ENCODE data around the gene SHANK2. TPM values are rescaled to one million over a fixed set of nuclear protein-coding genes. Genes with fewer than 3 reads are reported as not detected.

SHANK2 gene
- total and polyA plus RNA-seq, 2 of the 4 experiments (the other 2 are of a cell fraction) = 1.6 to 2.2 TPM

DNA sequence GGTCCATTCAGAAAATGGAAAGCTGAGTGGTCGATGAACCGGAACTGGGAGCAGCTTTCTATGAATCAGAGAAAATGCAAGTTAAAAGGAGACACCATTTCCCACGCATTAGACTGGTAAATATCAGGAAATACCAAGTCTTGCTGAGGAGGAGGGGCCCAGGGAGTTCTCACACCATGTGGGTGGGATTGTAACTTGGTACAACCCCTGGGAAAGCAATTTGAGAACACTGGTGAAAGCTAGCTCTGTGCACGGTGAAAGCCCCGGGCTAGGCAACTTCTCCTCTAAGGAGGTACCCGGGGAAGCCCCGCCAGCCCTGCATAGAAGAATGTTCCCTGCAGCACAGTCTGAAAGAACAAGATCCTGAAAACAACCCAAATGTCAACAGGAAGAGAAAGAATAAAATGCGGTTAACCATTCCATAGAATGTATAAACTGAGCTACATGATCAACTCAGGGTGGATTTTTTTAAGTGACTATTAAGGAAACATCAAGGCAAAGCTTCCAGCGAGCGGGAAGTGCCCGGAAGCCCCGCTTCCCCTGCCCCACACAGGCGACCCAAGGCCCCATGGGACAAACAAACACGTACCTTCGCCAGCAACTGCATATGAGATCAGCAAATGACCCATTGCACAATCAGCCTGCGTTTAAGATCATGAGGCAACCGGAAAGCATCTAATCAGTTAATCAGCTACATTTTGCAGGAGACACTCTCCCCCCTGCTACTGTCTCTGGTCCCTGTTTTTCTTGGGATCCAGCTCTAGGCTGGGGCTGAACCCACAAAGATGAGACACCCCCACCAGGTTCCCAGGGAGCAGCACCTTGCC lies 11.3 kb downstream of the SHANK2 start:
- ATAC-seq (ENCODE audit: low read depth) = peak; percentile 92
- Histone ChIP-seq H4K5ac (ENCODE audit: low read depth, low read length) (peak overlapping the region; percentile 54), H3K4me2 (ENCODE audit: low read depth, low read length) (peak overlapping the region; percentile 69), H2BK120ac (ENCODE audit: low read depth, low read length) (peak overlapping the region; percentile 87), H3K79me1 (ENCODE audit: low read depth in 1 of 2, low read length in 2 of 2) (no peaks in the 10 kb centered on the region; a peak in 1 of 4 replicates), H2BK20ac (ENCODE audit: low read depth, low read length) (peak overlapping the region; percentile 74), H3K4me3 (ENCODE audit: insufficient read depth, low read depth, low read length) (peak overlapping the region; percentile 4; the same call in 1 of the 2 replicates), H2BK15ac (ENCODE audit: low read depth, low read length) (peak overlapping the region; percentile 66; the same call in 2 of the 3 replicates), H2AFZ (replicated peaks; ENCODE audit: low read length, poor library complexity) (peak overlapping the region; percentile 83), H4K8ac (ENCODE audit: low read depth in 2 of 2, low read length in 2 of 2) (peak overlapping the region; percentile 34 to 60; a peak in 3 of 4 replicates), H3K18ac (ENCODE audit: low read depth, low read length) (peak overlapping the region; percentile 78), H3K23ac (ENCODE audit: low read depth, low read length) (peak overlapping the region; percentile 68; the same call in 1 of the 2 replicates), H3K27me3 (ENCODE audit: control insufficient read depth, insufficient read depth, low read length) (no peaks in the 10 kb centered on the region), H3K9me1 (ENCODE audit: insufficient read depth, low read length) (peaks cover 8% of the 10 kb centered on the region), H4K91ac (ENCODE audit: insufficient read depth, low read depth, low read length) (peak overlapping the region; percentile 78), H3K14ac (replicated peaks; ENCODE audit: low read depth, low read length) (peak overlapping the region; percentile 89), H2AK5ac (ENCODE audit: low read depth, low read length) (peak overlapping the region; percentile 70), H2AK9ac (replicated peaks; ENCODE audit: low read depth, low read length, poor library complexity) (peak overlapping the region; percentile 77), H4K20me1 (ENCODE audit: insufficient read depth, low read length) (peaks cover 13% of the 10 kb centered on the region; the same call in 1 of the 2 replicates), H3K56ac (ENCODE audit: extremely low read depth, insufficient read depth, low read length) (peak overlapping the region; percentile 18; the same call in 1 of the 2 replicates), H3K27ac (ENCODE audit: insufficient read depth, low read length) (peak overlapping the region; percentile 90), H3K4me1 (ENCODE audit: control insufficient read depth, insufficient read depth, low read length) (peaks cover 9% of the 10 kb centered on the region), H2BK5ac (ENCODE audit: low read depth, low read length, poor library complexity, severe bottlenecking) (peak overlapping the region; percentile 61), H3K4ac (ENCODE audit: low read depth, low read length) (peak overlapping the region; percentile 92), H3K36me3 (ENCODE audit: control insufficient read depth, insufficient read depth, low read length) (peaks cover 13% of the 10 kb centered on the region), H3K9me3 (ENCODE audit: control insufficient read depth, insufficient read depth, low read length) (no peaks in the 10 kb centered on the region), H3K9ac (ENCODE audit: low read depth, low read length) (peak overlapping the region; percentile 54)
- DNase-seq = peak; percentile 94
- dilution Hi-C loops (cut with HindIII; ENCODE audit: low sequenced_read_pairs, unreplicated experiment) (no loop called here), in situ Hi-C loops (cut with MboI; ENCODE audit: low sequenced_read_pairs) (no loop called here), intact Hi-C loops (cut with micrococcal nuclease) (loop anchor here (5.0 kb wide), 1 partner anchor 34 kb away; no protein-coding TSS in a partner anchor)
- CTCF ChIA-PET = interaction anchor here (0.6 to 1.3 kb wide), 6 partner anchors 12 to 154 kb away, joined by 3 to 6 read pairs (median 4); no protein-coding TSS in a partner anchor
- BruUV-seq (replicated peaks) = no TSS peak
- 2% methylated on average over 6 of the region's 17 CpGs; no CpG with 5 or more reads in 1 of the 2 experiments for WGBS, 2 experiments (ENCODE audit: extremely low coverage in 2 of 2, insufficient read length in 1 of 2)
- POLR2A ChIA-PET (ENCODE audit: unreplicated experiment) = interaction anchor here (0.5 to 1.1 kb wide), 2 partner anchors 12 to 19 kb away, joined by 3 to 4 read pairs; no protein-coding TSS in a partner anchor
- TF ChIP-seq SMC3 (IDR thresholded peaks at IDR 0.05; ENCODE audit: low read depth, low read length) = peak; percentile 14; the same call in 1 of the 2 replicates
- peak; percentile 41; the same call in 1 of the 2 replicates for TF ChIP-seq NFE2L2 (IDR thresholded peaks at IDR 0.05; ENCODE audit: low read depth, low read length)
- TF ChIP-seq MAZ (IDR thresholded peaks at IDR 0.05; ENCODE audit: borderline replicate concordance, low read depth, low read length) = 0 out of 2 replicates have a peak, but pooled peaks have one; percentile 18
- no peak for TF ChIP-seq MAFK (IDR thresholded peaks at IDR 0.05; ENCODE audit: low read depth, low read length)
- peak; percentile 89 for TF ChIP-seq CHD1 (IDR thresholded peaks at IDR 0.05; ENCODE audit: low read depth, low read length)
- TF ChIP-seq, protein P1, sequence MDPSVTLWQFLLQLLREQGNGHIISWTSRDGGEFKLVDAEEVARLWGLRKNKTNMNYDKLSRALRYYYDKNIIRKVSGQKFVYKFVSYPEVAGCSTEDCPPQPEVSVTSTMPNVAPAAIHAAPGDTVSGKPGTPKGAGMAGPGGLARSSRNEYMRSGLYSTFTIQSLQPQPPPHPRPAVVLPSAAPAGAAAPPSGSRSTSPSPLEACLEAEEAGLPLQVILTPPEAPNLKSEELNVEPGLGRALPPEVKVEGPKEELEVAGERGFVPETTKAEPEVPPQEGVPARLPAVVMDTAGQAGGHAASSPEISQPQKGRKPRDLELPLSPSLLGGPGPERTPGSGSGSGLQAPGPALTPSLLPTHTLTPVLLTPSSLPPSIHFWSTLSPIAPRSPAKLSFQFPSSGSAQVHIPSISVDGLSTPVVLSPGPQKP (IDR thresholded peaks at IDR 0.05; ENCODE audit: borderline replicate concordance, low read depth, low read length) = no peak
- TF ChIP-seq POLR2A (IDR thresholded peaks at IDR 0.05; ENCODE audit: low read depth, low read length) = no peak; the same call in 1 of the 2 replicates
- no peak for TF ChIP-seq RFX5 (IDR thresholded peaks at IDR 0.05; ENCODE audit: low read depth, low read length)
- TF ChIP-seq MXI1 (IDR thresholded peaks at IDR 0.05; ENCODE audit: borderline replicate concordance, low read depth, low read length) = 0 out of 2 replicates have a peak, but pooled peaks have one; percentile 16
- peak; percentile 99 for TF ChIP-seq CEBPB (IDR thresholded peaks at IDR 0.05; ENCODE audit: low read depth, low read length)
- TF ChIP-seq, protein P2, sequence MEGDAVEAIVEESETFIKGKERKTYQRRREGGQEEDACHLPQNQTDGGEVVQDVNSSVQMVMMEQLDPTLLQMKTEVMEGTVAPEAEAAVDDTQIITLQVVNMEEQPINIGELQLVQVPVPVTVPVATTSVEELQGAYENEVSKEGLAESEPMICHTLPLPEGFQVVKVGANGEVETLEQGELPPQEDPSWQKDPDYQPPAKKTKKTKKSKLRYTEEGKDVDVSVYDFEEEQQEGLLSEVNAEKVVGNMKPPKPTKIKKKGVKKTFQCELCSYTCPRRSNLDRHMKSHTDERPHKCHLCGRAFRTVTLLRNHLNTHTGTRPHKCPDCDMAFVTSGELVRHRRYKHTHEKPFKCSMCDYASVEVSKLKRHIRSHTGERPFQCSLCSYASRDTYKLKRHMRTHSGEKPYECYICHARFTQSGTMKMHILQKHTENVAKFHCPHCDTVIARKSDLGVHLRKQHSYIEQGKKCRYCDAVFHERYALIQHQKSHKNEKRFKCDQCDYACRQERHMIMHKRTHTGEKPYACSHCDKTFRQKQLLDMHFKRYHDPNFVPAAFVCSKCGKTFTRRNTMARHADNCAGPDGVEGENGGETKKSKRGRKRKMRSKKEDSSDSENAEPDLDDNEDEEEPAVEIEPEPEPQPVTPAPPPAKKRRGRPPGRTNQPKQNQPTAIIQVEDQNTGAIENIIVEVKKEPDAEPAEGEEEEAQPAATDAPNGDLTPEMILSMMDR (conservative IDR thresholded peaks at IDR 0.05; ENCODE audit: low read depth, low read length) = no peak
- TF ChIP-seq, protein P3, sequence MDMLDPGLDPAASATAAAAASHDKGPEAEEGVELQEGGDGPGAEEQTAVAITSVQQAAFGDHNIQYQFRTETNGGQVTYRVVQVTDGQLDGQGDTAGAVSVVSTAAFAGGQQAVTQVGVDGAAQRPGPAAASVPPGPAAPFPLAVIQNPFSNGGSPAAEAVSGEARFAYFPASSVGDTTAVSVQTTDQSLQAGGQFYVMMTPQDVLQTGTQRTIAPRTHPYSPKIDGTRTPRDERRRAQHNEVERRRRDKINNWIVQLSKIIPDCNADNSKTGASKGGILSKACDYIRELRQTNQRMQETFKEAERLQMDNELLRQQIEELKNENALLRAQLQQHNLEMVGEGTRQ (IDR thresholded peaks at IDR 0.05; ENCODE audit: low read depth, low read length) = peak; percentile 31; the same call in 1 of the 2 replicates
